Heart right ventricle (tissue), 16 donors: Measurements from ENCODE around the gene CDC42BPA. TPM values are rescaled to one million over a fixed set of nuclear protein-coding genes. Genes with fewer than 3 reads are reported as not detected.

Experiments
- ATAC-seq, 8 donors: fragments of 200-7000 bp; cut with Tn5 transposase; one replicate each; pipeline ENCODE4 v1.9.1; 2020; ENCODE audit warnings: mild to moderate bottlenecking in 8 of 8, moderate library complexity in 8 of 8, moderate number of reproducible peaks in 1 of 8
- DNase-seq, 2 donors: peaks; one replicate each; pipeline ENCODE4 v3.0.0-alpha.2; 2020
- H3K27ac ChIP-seq, 10 donors: fragments of 200-600 bp; sonication (generic) in 2 of 10; one replicate each; pipeline versions ENCODE4 v1.5.0 to v1.8.0; 2020 to 2022; ENCODE audit warnings: mild to moderate bottlenecking in 3 of 10
- H3K27me3 ChIP-seq, 7 donors: fragments of 200-600 bp; one replicate each; pipeline ENCODE4 v1.8.0; 2021 to 2022; ENCODE audit warnings: mild to moderate bottlenecking in 2 of 7
- H3K36me3 ChIP-seq, 9 donors: fragments of 200-600 bp; sonication (generic) in 1 of 9; one replicate each; pipeline versions ENCODE4 v1.5.0 to v1.8.0; 2020 to 2022; ENCODE audit warnings: mild to moderate bottlenecking in 2 of 9
- H3K4me1 ChIP-seq, 9 donors: fragments of 200-600 bp; sonication (generic) in 1 of 9; one replicate each; pipeline versions ENCODE4 v1.5.0 to v1.8.0; 2020 to 2022; ENCODE audit warnings: mild to moderate bottlenecking in 4 of 9
- H3K4me3 ChIP-seq, 10 donors: fragments of 200-600 bp; sonication (generic) in 2 of 10; one replicate each; pipeline versions ENCODE4 v1.5.0 to v1.8.0; 2020 to 2022; ENCODE audit warnings: mild to moderate bottlenecking in 7 of 10, moderate library complexity in 2 of 10
- H3K9me3 ChIP-seq, 11 donors: fragments of 200-600 bp in 10 of 11; sonication (generic) in 2 of 11; one replicate each; pipeline versions ENCODE4 v1.5.0 to v1.8.0; 2013 to 2022; ENCODE audit warnings: mild to moderate bottlenecking in 2 of 11, control low read depth in 1 of 11, moderate library complexity in 1 of 11
- WGBS, 2 donors: extraction: QIAGEN DNeasy Blood & Tissue Kit; methylation state at CpG; one replicate each; pipeline ENCODE4 v1.1.7; 2013; ENCODE audit warnings: inconsistent platforms in 1 of 2; 5-methylcytosine and 5-hydroxymethylcytosine counted together
- intact Hi-C, 10 donors: fragments of 100-400 bp; cut with DNase I; formaldehyde crosslinking; loops; one replicate each; pipeline versions ENCODE4 v1.11.1 to v1.14.2; 2022
- polyA plus RNA-seq, 2 donors: library from polyadenylated mRNA; stranded (reverse); fragments of 200-250 nt; gene quantifications; one replicate each; pipeline ENCODE4 v1.2.3, GENCODE V29; 2013
- total RNA-seq, 10 donors: library from RNA; stranded (reverse); fragmentation: NEBNext Ultra II Directional in 3 of 10; extraction: Animal tissue kit (Norgen Biotek cat#: 25700) in 3 of 10; gene quantifications; one replicate each; pipeline versions ENCODE4 v1.2.1 to v1.2.4, GENCODE V29; 2021 to 2023
- TF ChIP-seq, protein P1 (sequence below), 9 donors: fragments of 200-600 bp; sonication (generic) in 2 of 9; IDR thresholded peaks; one replicate each; pipeline versions ENCODE4 v1.5.0 to v1.8.0; 2021 to 2022; ENCODE audit warnings: antibody characterized with exemption in 9 of 9, mild to moderate bottlenecking in 5 of 9, moderate library complexity in 1 of 9
- donor health status: Arrhythmogenic right ventricular cardiomyopathy.
- donor health status: ischemic (EF 13 %, LVEDD 7.1; RV severe dilation, severe dysfunction).
- donor health status: healthy with polysubstance abuse.
- donor health status: DM: no; HTN: yes; CAD: no.
- donor health status: DM: no; HTN: no; CAD: no.
- donor health status: ischemic (EF 25% LVEDD 6.9; RV normal size, moderate dysfunction).
- donor health status: ischemic (EF 25% LVEDD 5.7; RV mildly dilated, moderate dysfunction).
- donor health status: healthy.
- donor health status: DM: yes; HTN: yes; CAD: no.
- donor health status: Ischemic cardiomyopathy.
- donor health status: ischemic (EF 35%, LVEDD 5.7; RV mildly dilated, moderate dysfunction).
- donor health status: nonischemic (EF 11% LVEDD 7.7; RV severe dilation, severe dysfunction).
- donor health status: DM: yes; HTN: yes; CAD: no.
- donor health status: PGD.
- donor health status: ischemic (EF 29% LVEDD 5.4; RV normal size, mild dysfunction).
- donor health status: nonischemic (EF 23%, LVEDD 6.1; RV moderate dilation, normal function).

The CDC42BPA gene
- total and polyA plus RNA-seq, 12 donors: 8.6 to 39.5 (median 31.5) TPM

GRCh38 chr1:226980122-226980560 lies 338.2 kb downstream of the CDC42BPA start:
- TF ChIP-seq, protein P1, sequence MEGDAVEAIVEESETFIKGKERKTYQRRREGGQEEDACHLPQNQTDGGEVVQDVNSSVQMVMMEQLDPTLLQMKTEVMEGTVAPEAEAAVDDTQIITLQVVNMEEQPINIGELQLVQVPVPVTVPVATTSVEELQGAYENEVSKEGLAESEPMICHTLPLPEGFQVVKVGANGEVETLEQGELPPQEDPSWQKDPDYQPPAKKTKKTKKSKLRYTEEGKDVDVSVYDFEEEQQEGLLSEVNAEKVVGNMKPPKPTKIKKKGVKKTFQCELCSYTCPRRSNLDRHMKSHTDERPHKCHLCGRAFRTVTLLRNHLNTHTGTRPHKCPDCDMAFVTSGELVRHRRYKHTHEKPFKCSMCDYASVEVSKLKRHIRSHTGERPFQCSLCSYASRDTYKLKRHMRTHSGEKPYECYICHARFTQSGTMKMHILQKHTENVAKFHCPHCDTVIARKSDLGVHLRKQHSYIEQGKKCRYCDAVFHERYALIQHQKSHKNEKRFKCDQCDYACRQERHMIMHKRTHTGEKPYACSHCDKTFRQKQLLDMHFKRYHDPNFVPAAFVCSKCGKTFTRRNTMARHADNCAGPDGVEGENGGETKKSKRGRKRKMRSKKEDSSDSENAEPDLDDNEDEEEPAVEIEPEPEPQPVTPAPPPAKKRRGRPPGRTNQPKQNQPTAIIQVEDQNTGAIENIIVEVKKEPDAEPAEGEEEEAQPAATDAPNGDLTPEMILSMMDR (IDR thresholded peaks at IDR 0.05): no peak
- H3K4me1 ChIP-seq: peaks cover 10 to 76% (median 49%) of the 10 kb centered on the region in 9 donors
- no peaks in the 10 kb centered on the region for H3K27me3 ChIP-seq
- intact Hi-C loops: no loop called here
- no peak for DNase-seq
- H3K27ac ChIP-seq: peak overlapping the region; percentile 71 to 97 (median 92)
- H3K4me3 ChIP-seq: no peak overlapping the region
- H3K36me3 ChIP-seq: peaks cover 0 to 53% (median 11%) of the 10 kb centered on the region in 9 donors
- peak; percentile 1 to 9 (median 4) for ATAC-seq
- WGBS, 2 donors: 64 to 73% methylated on average over 4 of the region's 4 CpGs
- H3K9me3 ChIP-seq: no peaks in the 10 kb centered on the region

- peak; percentile 65 to 81 for DNase-seq
- TF ChIP-seq, protein P1 (IDR thresholded peaks at IDR 0.05): no peak
- no peaks in the 10 kb centered on the region for H3K9me3 ChIP-seq
- H3K27me3 ChIP-seq: no peaks in the 10 kb centered on the region
- H3K4me1 ChIP-seq: peaks cover 15 to 76% (median 50%) of the 10 kb centered on the region in 9 donors
- 51 to 59% methylated on average over 12 of the region's 12 CpGs for WGBS, 2 donors
- H3K27ac ChIP-seq: peak overlapping the region; percentile 71 to 97 (median 92)
- peak; percentile 60 to 81 (median 74) for ATAC-seq
- intact Hi-C loops: loop anchor here in 3 of 10 donors (5.0 to 10.0 kb wide), 2 partner anchors 37 to 65 kb away; partner anchors contain the start of gene COQ8A (in 1 of the 3)
- H3K4me3 ChIP-seq: no peak overlapping the region
- peaks cover 0 to 50% (median 11%) of the 10 kb centered on the region in 9 donors for H3K36me3 ChIP-seq
These were observed 338.7 kb downstream of the CDC42BPA start for GRCh38 chr1:226979517-226980121.

- peak in 1 of 8 donors; percentile 0 for ATAC-seq
- peak overlapping the region; percentile 71 to 97 (median 92) for H3K27ac ChIP-seq
These were observed 339.2 kb downstream of the CDC42BPA start for GRCh38 chr1:226979115-226979516.

GRCh38 chr1:226978432-226979114 lies 339.7 kb downstream of the CDC42BPA start:
- ATAC-seq (no peak), DNase-seq (no peak)
- no peaks in the 10 kb centered on the region for H3K27me3 ChIP-seq
- no peak overlapping the region for H3K4me3 ChIP-seq
- intact Hi-C loops: loop anchor here in 3 of 10 donors (5.0 to 10.0 kb wide), 2 partner anchors 36 to 64 kb away; partner anchors contain the start of gene COQ8A (in 1 of the 3)
- peaks cover 25 to 76% (median 50%) of the 10 kb centered on the region in 9 donors for H3K4me1 ChIP-seq
- H3K9me3 ChIP-seq: no peaks in the 10 kb centered on the region
- peaks cover 0 to 42% (median 11%) of the 10 kb centered on the region in 9 donors for H3K36me3 ChIP-seq
- peak overlapping the region; percentile 71 to 97 (median 92) for H3K27ac ChIP-seq
- TF ChIP-seq, protein P1 (IDR thresholded peaks at IDR 0.05): no peak
- WGBS, 2 donors: 94 to 96% methylated on average over 5 to 10 of the region's 10 CpGs

More at GRCh38 chr1:226979115-226979516, 339.2 kb downstream of the CDC42BPA start:
- no peaks in the 10 kb centered on the region for H3K9me3 ChIP-seq
- WGBS, 2 donors: 70 to 71% methylated on average over 15 of the region's 15 CpGs
- no peak overlapping the region for H3K4me3 ChIP-seq
- H3K27me3 ChIP-seq: no peaks in the 10 kb centered on the region
- intact Hi-C loops: loop anchor here in 3 of 10 donors (5.0 to 10.0 kb wide), 2 partner anchors 37 to 64 kb away; partner anchors contain the start of gene COQ8A (in 1 of the 3)
- peaks cover 20 to 76% (median 50%) of the 10 kb centered on the region in 9 donors for H3K4me1 ChIP-seq
- TF ChIP-seq, protein P1 (IDR thresholded peaks at IDR 0.05): no peak
- peaks cover 0 to 45% (median 11%) of the 10 kb centered on the region in 9 donors for H3K36me3 ChIP-seq
- DNase-seq: no peak
